Nephron progenitor cell (in vitro differentiated cells): Measurements from ENCODE around the gene HNRNPH1.

ENCODE experiments used
- DNase-seq: peaks from one replicate; pipeline ENCODE4 v3.0.0; 2021
- H3K27ac Mint-ChIP-seq: 2 replicates; pipeline ENCODE4 v1.8.0; 2021; ENCODE audit warnings: mild to moderate bottlenecking, moderate library complexity, mixed read lengths
- H3K27me3 Mint-ChIP-seq: 2 replicates; pipeline ENCODE4 v1.8.0; 2021; ENCODE audit warnings: mild to moderate bottlenecking, low read depth, mixed read lengths; ENCODE audit not compliant: poor library complexity
- H3K36me3 Mint-ChIP-seq: 2 replicates; pipeline ENCODE4 v1.8.0; 2021; ENCODE audit warnings: low read depth, mixed read lengths
- H3K4me1 Mint-ChIP-seq: 2 replicates; pipeline ENCODE4 v1.8.0; 2021; ENCODE audit warnings: mixed read lengths
- H3K4me3 Mint-ChIP-seq: 2 replicates; pipeline ENCODE4 v1.8.0; 2021; ENCODE audit warnings: mild to moderate bottlenecking, moderate library complexity, mixed read lengths
- H3K9me3 Mint-ChIP-seq: 2 replicates; pipeline ENCODE4 v1.8.0; 2021; ENCODE audit warnings: mild to moderate bottlenecking, moderate library complexity, mixed read lengths
- CTCF ChIP-seq: fragments of 200-600 bp; sonication (generic); IDR thresholded peaks from 2 replicates; pipeline ENCODE4 v1.5.0; 2021; ENCODE audit warnings: antibody characterized with exemption

The HNRNPH1 gene

GRCh38 chr5:179618923-179619554 is 4.4 kb downstream of the HNRNPH1 start:
- Mint-ChIP-seq H3K27ac (peak overlapping the region; percentile 62), H3K4me3 (peak overlapping the region; percentile 99), H3K36me3 (peaks cover 84% of the 10 kb centered on the region), H3K27me3 (peaks cover 4% of the 10 kb centered on the region), H3K9me3 (no peaks in the 10 kb centered on the region), H3K4me1 (peaks cover 72% of the 10 kb centered on the region)
- DNase-seq: no peak
- TF ChIP-seq CTCF: no peak

- Mint-ChIP-seq H3K27ac (peak overlapping the region; percentile 94), H3K9me3 (no peaks in the 10 kb centered on the region), H3K4me1 (peaks cover 80% of the 10 kb centered on the region), H3K36me3 (peaks cover 93% of the 10 kb centered on the region), H3K27me3 (peaks cover 2% of the 10 kb centered on the region), H3K4me3 (peak overlapping the region; percentile 25)
- TF ChIP-seq CTCF: no peak
- DNase-seq: no peak
Observed at GRCh38 chr5:179617930-179618329, 5.5 kb downstream of the HNRNPH1 start.

- Mint-ChIP-seq H3K36me3 (peaks cover 87% of the 10 kb centered on the region), H3K9me3 (no peaks in the 10 kb centered on the region), H3K4me1 (peaks cover 81% of the 10 kb centered on the region), H3K27me3 (peaks cover 2% of the 10 kb centered on the region), H3K4me3 (no peak overlapping the region), H3K27ac (peak overlapping the region; percentile 34)
- no peak for DNase-seq
- no peak for TF ChIP-seq CTCF
Observed at GRCh38 chr5:179616002-179616594, 7.4 kb downstream of the HNRNPH1 start.

- no peak overlapping the region for H3K4me3 Mint-ChIP-seq
- H3K27ac Mint-ChIP-seq: peak overlapping the region; percentile 73
- H3K27me3 Mint-ChIP-seq: peaks cover 2% of the 10 kb centered on the region
- H3K4me1 Mint-ChIP-seq: peaks cover 81% of the 10 kb centered on the region
- peaks cover 87% of the 10 kb centered on the region for H3K36me3 Mint-ChIP-seq
- no peaks in the 10 kb centered on the region for H3K9me3 Mint-ChIP-seq
- no peak for TF ChIP-seq CTCF
- no peak for DNase-seq
Observed at GRCh38 chr5:179615203-179615602, 8.3 kb downstream of the HNRNPH1 start.

- H3K27me3 Mint-ChIP-seq: peaks cover 2% of the 10 kb centered on the region
- no peaks in the 10 kb centered on the region for H3K9me3 Mint-ChIP-seq
- peak overlapping the region; percentile 18 for H3K4me3 Mint-ChIP-seq
- TF ChIP-seq CTCF: no peak
- peak overlapping the region; percentile 73 for H3K27ac Mint-ChIP-seq
- DNase-seq: no peak
- H3K36me3 Mint-ChIP-seq: peaks cover 85% of the 10 kb centered on the region
- peaks cover 81% of the 10 kb centered on the region for H3K4me1 Mint-ChIP-seq
Observed at GRCh38 chr5:179614745-179615144, 8.7 kb downstream of the HNRNPH1 start.
